ENCODE measurements around the gene TWF2. TPM values are rescaled to one million over a fixed set of nuclear protein-coding genes. Genes with fewer than 3 reads are reported as not detected.

Gene TWF2
- polyA plus RNA-seq, 3 donors: 141 to 199 (median 176) TPM

DNA sequence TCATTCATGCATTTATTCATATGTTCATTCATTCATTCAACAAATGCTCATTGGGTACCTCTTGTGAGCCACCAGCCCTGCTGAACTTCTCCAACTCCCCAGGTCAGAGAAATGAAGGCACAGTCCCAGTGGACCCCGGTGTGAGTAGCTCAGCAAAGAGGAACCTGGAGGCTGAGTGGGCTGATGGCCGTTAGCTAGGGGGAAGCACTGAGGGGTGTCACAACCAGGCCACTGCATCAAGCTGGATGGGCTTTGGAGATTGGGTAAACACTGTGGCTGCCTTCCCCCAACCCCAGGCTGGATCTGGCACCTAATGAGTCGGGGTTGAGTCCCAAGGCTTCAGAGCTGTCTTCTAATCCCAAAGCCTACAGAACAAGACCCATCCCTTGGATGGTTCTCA lies 53.1 kb downstream of the TWF2 start:
- no peaks in the 10 kb centered on the region for H3K27me3 Mint-ChIP-seq (ENCODE audit: low read depth in 3 of 3)
- Histone ChIP-seq H3K27me3 (ENCODE audit: control insufficient read depth in 2 of 2, insufficient read depth in 2 of 2, low read length in 2 of 2) (no peaks in the 10 kb centered on the region), H3K4me2 (replicated peaks; ENCODE audit: extremely low read depth, low read length, poor library complexity, severe bottlenecking) (no peak overlapping the region), H3K27ac (ENCODE audit: low read depth in 1 of 2, low read length in 2 of 2) (peak overlapping the region in 1 of 2 donors; percentile 34), H4K20me1 (ENCODE audit: insufficient read depth, low read length) (no peaks in the 10 kb centered on the region), H3K79me2 (ENCODE audit: insufficient read depth, low read length) (peaks cover 9% of the 10 kb centered on the region), H3K4me3 (replicated peaks in 1 of 3; ENCODE audit: low read depth in 2 of 3, low read length in 3 of 3) (no peak overlapping the region), H3K9ac (ENCODE audit: insufficient read depth, low read length, poor library complexity, severe bottlenecking) (no peak overlapping the region), H3K4me1 (ENCODE audit: control insufficient read depth in 1 of 2, insufficient read depth in 2 of 2, low read length in 2 of 2) (peaks cover 52% of the 10 kb centered on the region in 2 donors), H2AFZ (ENCODE audit: insufficient read depth, low read depth, low read length, poor library complexity, severe bottlenecking) (no peak overlapping the region), H3K36me3 (replicated peaks in 1 of 2; ENCODE audit: control insufficient read depth in 1 of 2, insufficient read depth in 2 of 2, low read length in 2 of 2) (no peaks in the 10 kb centered on the region), H3K9me3 (replicated peaks in 1 of 2; ENCODE audit: control insufficient read depth in 1 of 2, insufficient read depth in 1 of 2, low read length in 2 of 2) (no peaks in the 10 kb centered on the region)
- peaks cover 0 to 1% (median 0%) of the 10 kb centered on the region in 7 donors for H3K9me3 Mint-ChIP-seq
- TF ChIP-seq, protein P1, sequence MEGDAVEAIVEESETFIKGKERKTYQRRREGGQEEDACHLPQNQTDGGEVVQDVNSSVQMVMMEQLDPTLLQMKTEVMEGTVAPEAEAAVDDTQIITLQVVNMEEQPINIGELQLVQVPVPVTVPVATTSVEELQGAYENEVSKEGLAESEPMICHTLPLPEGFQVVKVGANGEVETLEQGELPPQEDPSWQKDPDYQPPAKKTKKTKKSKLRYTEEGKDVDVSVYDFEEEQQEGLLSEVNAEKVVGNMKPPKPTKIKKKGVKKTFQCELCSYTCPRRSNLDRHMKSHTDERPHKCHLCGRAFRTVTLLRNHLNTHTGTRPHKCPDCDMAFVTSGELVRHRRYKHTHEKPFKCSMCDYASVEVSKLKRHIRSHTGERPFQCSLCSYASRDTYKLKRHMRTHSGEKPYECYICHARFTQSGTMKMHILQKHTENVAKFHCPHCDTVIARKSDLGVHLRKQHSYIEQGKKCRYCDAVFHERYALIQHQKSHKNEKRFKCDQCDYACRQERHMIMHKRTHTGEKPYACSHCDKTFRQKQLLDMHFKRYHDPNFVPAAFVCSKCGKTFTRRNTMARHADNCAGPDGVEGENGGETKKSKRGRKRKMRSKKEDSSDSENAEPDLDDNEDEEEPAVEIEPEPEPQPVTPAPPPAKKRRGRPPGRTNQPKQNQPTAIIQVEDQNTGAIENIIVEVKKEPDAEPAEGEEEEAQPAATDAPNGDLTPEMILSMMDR (IDR thresholded peaks at IDR 0.05): no peak
- peaks cover 61% of the 10 kb centered on the region for H3K4me1 Mint-ChIP-seq
- intact Hi-C loops (cut with micrococcal nuclease): no loop called here
- DNase-seq: peak; percentile 46 to 77 (median 59)
- peaks cover 0 to 5% of the 10 kb centered on the region in 2 donors for H3K36me3 Mint-ChIP-seq
- H3K4me3 Mint-ChIP-seq: no peak overlapping the region
- WGBS (ENCODE audit: insufficient coverage): 0% methylated on average over 3 of the region's 3 CpGs
- peak overlapping the region in 3 of 7 donors; percentile 67 to 76 (median 70) for H3K27ac Mint-ChIP-seq

DNA sequence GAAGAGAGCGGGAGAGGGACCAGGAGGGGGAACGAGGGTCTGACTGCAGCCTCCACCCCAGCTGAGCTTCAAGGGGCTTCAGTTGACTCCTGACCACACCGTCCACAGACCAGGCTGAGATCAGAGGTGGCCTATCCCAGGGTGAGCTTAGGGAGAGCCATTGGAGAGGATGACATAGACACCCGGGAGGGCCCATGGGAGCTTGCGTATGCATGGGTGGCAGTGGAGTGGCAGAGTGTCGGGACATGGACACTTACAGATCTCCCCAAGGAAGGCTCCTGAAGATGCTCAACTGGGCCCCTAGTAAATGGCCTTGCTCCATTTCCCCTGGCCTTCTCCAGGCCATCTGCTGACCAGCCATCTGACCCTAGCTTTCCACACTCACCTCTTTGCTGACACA lies 53.6 kb downstream of the TWF2 start:
- H2AFZ ChIP-seq (ENCODE audit: insufficient read depth, low read depth, low read length, poor library complexity, severe bottlenecking): no peak overlapping the region
- no peak overlapping the region for H3K9ac ChIP-seq (ENCODE audit: insufficient read depth, low read length, poor library complexity, severe bottlenecking)
- TF ChIP-seq, protein P1 (IDR thresholded peaks at IDR 0.05): no peak
- Mint-ChIP-seq H3K4me3 (no peak overlapping the region), H3K27ac (peak overlapping the region in 4 of 7 donors; percentile 67 to 76 (median 74)), H3K27me3 (ENCODE audit: low read depth in 3 of 3) (peaks cover 0 to under 1% (median 0%) of the 10 kb centered on the region in 3 donors), H3K36me3 (peaks cover 0 to 5% of the 10 kb centered on the region in 2 donors), H3K9me3 (peaks cover 0 to 5% (median 0%) of the 10 kb centered on the region in 7 donors), H3K4me1 (peaks cover 57% of the 10 kb centered on the region)
- H3K79me2 ChIP-seq (ENCODE audit: insufficient read depth, low read length): peaks cover 9% of the 10 kb centered on the region
- no peaks in the 10 kb centered on the region for H3K9me3 ChIP-seq (replicated peaks in 1 of 2; ENCODE audit: control insufficient read depth in 1 of 2, insufficient read depth in 1 of 2, low read length in 2 of 2)
- peaks cover 47% of the 10 kb centered on the region in 2 donors for H3K4me1 ChIP-seq (ENCODE audit: control insufficient read depth in 1 of 2, insufficient read depth in 2 of 2, low read length in 2 of 2)
- no peak overlapping the region for H3K27ac ChIP-seq (ENCODE audit: low read depth in 1 of 2, low read length in 2 of 2)
- 93% methylated on average over 3 of the region's 6 CpGs for WGBS (ENCODE audit: insufficient coverage)
- DNase-seq: no peak
- H4K20me1 ChIP-seq (ENCODE audit: insufficient read depth, low read length): no peaks in the 10 kb centered on the region
- H3K4me3 ChIP-seq (replicated peaks in 1 of 3; ENCODE audit: low read depth in 2 of 3, low read length in 3 of 3): no peak overlapping the region
- no peak overlapping the region for H3K4me2 ChIP-seq (replicated peaks; ENCODE audit: extremely low read depth, low read length, poor library complexity, severe bottlenecking)
- no peaks in the 10 kb centered on the region for H3K36me3 ChIP-seq (replicated peaks in 1 of 2; ENCODE audit: control insufficient read depth in 1 of 2, insufficient read depth in 2 of 2, low read length in 2 of 2)
- intact Hi-C loops (cut with micrococcal nuclease): no loop called here
- no peaks in the 10 kb centered on the region for H3K27me3 ChIP-seq (ENCODE audit: control insufficient read depth in 2 of 2, insufficient read depth in 2 of 2, low read length in 2 of 2)

All from CD14-positive monocyte (primary cell).